ENCODE data around the gene TMEM38B. TPM values are rescaled to one million over a fixed set of nuclear protein-coding genes. Genes with fewer than 3 reads are reported as not detected.

TMEM38B gene
- total and polyA plus RNA-seq, 2 of the 8 experiments (the other 6 are each of a cell fraction or from before 2014, with no cell fraction given) = 10.6 to 12.4 TPM

GRCh38 chr9:105713260-105714019 is 19.1 kb downstream of the TMEM38B start (continued):
- TF ChIP-seq CHD7 (IDR thresholded peaks at IDR 0.05; ENCODE audit: insufficient replicate concordance, low read length) = no peak
- TF ChIP-seq GABPA (IDR thresholded peaks at IDR 0.05; ENCODE audit: borderline replicate concordance, insufficient read depth, low read length) = no peak
- no peak for TF ChIP-seq CBX8 (IDR thresholded peaks at IDR 0.05; ENCODE audit: borderline replicate concordance, low read depth, low read length)
- TF ChIP-seq EZH2 (IDR thresholded peaks at IDR 0.05; ENCODE audit: low read depth, low read length, severe bottlenecking) = no peak
- no peak for TF ChIP-seq EGR1 (IDR thresholded peaks at IDR 0.05; ENCODE audit: borderline replicate concordance, low read depth, low read length)
- TF ChIP-seq, protein P1, sequence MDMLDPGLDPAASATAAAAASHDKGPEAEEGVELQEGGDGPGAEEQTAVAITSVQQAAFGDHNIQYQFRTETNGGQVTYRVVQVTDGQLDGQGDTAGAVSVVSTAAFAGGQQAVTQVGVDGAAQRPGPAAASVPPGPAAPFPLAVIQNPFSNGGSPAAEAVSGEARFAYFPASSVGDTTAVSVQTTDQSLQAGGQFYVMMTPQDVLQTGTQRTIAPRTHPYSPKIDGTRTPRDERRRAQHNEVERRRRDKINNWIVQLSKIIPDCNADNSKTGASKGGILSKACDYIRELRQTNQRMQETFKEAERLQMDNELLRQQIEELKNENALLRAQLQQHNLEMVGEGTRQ (IDR thresholded peaks at IDR 0.05; ENCODE audit: low read length) = no peak
- TF ChIP-seq CREB1 (IDR thresholded peaks at IDR 0.05) = no peak
- TF ChIP-seq KDM5A (IDR thresholded peaks at IDR 0.05; ENCODE audit: low read length) = no peak
- no peak for TF ChIP-seq BRCA1 (IDR thresholded peaks at IDR 0.05; ENCODE audit: low read depth, low read length)
